ENCODE measurements around the gene DAPK3.

DNA sequence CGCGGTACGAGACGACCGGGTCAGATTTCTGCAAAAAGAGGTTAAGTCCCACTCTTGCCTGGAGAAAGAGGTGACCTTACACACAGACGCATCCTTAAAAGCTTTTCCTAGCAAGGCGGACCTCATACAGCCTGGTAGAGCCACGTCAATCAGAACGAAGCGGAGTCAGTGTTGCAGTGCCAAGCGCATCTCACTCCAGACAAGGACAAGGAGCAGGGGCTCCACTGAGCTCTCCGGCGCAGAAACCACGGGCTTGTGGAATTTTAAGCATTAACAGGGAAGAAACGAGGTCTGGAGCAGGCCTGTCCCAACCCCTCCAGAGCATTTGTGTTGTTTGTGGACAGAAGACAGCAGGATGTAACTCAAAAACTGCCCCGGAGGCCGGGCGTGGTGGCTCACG lies 7.2 kb upstream of the DAPK3 start:
- TF ChIP-seq, protein P1, sequence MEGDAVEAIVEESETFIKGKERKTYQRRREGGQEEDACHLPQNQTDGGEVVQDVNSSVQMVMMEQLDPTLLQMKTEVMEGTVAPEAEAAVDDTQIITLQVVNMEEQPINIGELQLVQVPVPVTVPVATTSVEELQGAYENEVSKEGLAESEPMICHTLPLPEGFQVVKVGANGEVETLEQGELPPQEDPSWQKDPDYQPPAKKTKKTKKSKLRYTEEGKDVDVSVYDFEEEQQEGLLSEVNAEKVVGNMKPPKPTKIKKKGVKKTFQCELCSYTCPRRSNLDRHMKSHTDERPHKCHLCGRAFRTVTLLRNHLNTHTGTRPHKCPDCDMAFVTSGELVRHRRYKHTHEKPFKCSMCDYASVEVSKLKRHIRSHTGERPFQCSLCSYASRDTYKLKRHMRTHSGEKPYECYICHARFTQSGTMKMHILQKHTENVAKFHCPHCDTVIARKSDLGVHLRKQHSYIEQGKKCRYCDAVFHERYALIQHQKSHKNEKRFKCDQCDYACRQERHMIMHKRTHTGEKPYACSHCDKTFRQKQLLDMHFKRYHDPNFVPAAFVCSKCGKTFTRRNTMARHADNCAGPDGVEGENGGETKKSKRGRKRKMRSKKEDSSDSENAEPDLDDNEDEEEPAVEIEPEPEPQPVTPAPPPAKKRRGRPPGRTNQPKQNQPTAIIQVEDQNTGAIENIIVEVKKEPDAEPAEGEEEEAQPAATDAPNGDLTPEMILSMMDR (IDR thresholded peaks at IDR 0.05), result no peak
- no peak for TF ChIP-seq POLR2A (IDR thresholded peaks at IDR 0.05)

All from esophagus squamous epithelium (tissue), 4 donors.